SK-N-SH (cell line): ENCODE results near the gene CHST11. TPM values are rescaled to one million over a fixed set of nuclear protein-coding genes. Genes with fewer than 3 reads are reported as not detected.

Source experiments
- CTCF ChIA-PET: fragments of 300-600, 350-600 bp; formaldehyde crosslinking; extraction: SDS; loops from one replicate; lab custom pipeline; 2021; lab: Yijun Ruan, JAX
- POLR2A ChIA-PET: fragments of 350-600 bp; sonication (Branson Sonifier 250); formaldehyde crosslinking; extraction: SDS; loops from one replicate; lab custom pipeline; 2020; ENCODE audit warnings: antibody characterized with exemption, inconsistent platforms; lab: Yijun Ruan, JAX
- DNase-seq: peaks from one replicate; pipeline ENCODE4 v3.0.0; 2012
- H2AFZ ChIP-seq: fragments of 200-600 bp; sonication (generic); 2 replicates; pipeline ENCODE4 v1.8.1; 2016; ENCODE audit warnings: antibody characterized with exemption, mild to moderate bottlenecking, low read depth
- H3F3A ChIP-seq: fragments of 200-600 bp; sonication (generic); replicated peaks from 2 replicates; pipeline ENCODE3; 2016; ENCODE audit warnings: antibody characterized with exemption, mild to moderate bottlenecking; ENCODE audit not compliant: insufficient read depth
- H3K27ac ChIP-seq, 2 experiments: fragments of 200-500 bp in 1 of 2; fragments of 200-600 bp in 1 of 2; sonication (Bioruptor generic) in 1 of 2; sonication (generic), shearing (Covaris generic) in 1 of 2; 2 replicates each; pipeline versions ENCODE4 v1.5.1 to v1.6.1; 2014 to 2016; ENCODE audit warnings: low read depth in 2 of 2, inconsistent platforms in 1 of 2, low read length in 1 of 2, mild to moderate bottlenecking in 1 of 2, mixed read lengths in 1 of 2
- H3K27me3 ChIP-seq: fragments of 200-600 bp; sonication (generic), shearing (Covaris generic); 2 replicates; pipeline ENCODE4 v1.6.1; 2016; ENCODE audit warnings: mixed run types; ENCODE audit not compliant: insufficient read depth
- H3K36me3 ChIP-seq, 2 experiments: fragments of 200-500 bp in 1 of 2; fragments of 200-600 bp in 1 of 2; sonication (Bioruptor generic) in 1 of 2; sonication (generic) in 1 of 2; replicated peaks in 1 of 2; 2 replicates each; pipeline versions ENCODE3 to v1.5.1; 2014 to 2016; ENCODE audit warnings: low read length in 1 of 2, mild to moderate bottlenecking in 1 of 2; ENCODE audit not compliant: insufficient read depth in 2 of 2, control insufficient read depth in 1 of 2
- H3K4me1 ChIP-seq, 2 experiments: fragments of 200-500 bp in 1 of 2; fragments of 200-600 bp in 1 of 2; sonication (Bioruptor generic) in 1 of 2; sonication (generic), shearing (Covaris generic) in 1 of 2; 2 replicates each; pipeline versions ENCODE4 v1.5.1 to v1.6.1; 2014 to 2016; ENCODE audit warnings: low read depth in 1 of 2, low read length in 1 of 2, mixed run types in 1 of 2; ENCODE audit not compliant: insufficient read depth in 2 of 2, control insufficient read depth in 1 of 2
- H3K4me2 ChIP-seq: fragments of 200-600 bp; sonication (generic), shearing (Covaris generic); 2 replicates; pipeline ENCODE4 v1.6.1; 2017; ENCODE audit warnings: mixed run types
- H3K4me3 ChIP-seq, 2 experiments: fragments of 200-500 bp in 1 of 2; fragments of 200-600 bp in 1 of 2; sonication (Bioruptor generic) in 1 of 2; sonication (generic), shearing (Covaris generic) in 1 of 2; 2 replicates each; pipeline versions ENCODE4 v1.5.1 to v1.8.1; 2014 to 2016; ENCODE audit warnings: low read depth in 2 of 2, inconsistent platforms in 1 of 2, low read length in 1 of 2, mild to moderate bottlenecking in 1 of 2, mixed read lengths in 1 of 2, moderate library complexity in 1 of 2
- H3K79me2 ChIP-seq: fragments of 200-600 bp; sonication (generic); 2 replicates; pipeline ENCODE4 v1.8.1; 2017; ENCODE audit warnings: mild to moderate bottlenecking; ENCODE audit not compliant: insufficient read depth
- H3K9ac ChIP-seq: fragments of 200-600 bp; sonication (generic); 2 replicates; pipeline ENCODE4 v1.6.1; 2017; ENCODE audit warnings: mixed run types
- H3K9me2 ChIP-seq: fragments of 200-600 bp; sonication (generic); 2 replicates; pipeline ENCODE4 v1.6.1; 2017; ENCODE audit warnings: mixed run types
- H3K9me3 ChIP-seq: fragments of 200-600 bp; sonication (generic); 2 replicates; pipeline ENCODE4 v1.6.1; 2017; ENCODE audit warnings: mixed run types, mild to moderate bottlenecking, moderate library complexity
- H4K20me1 ChIP-seq: fragments of 200-600 bp; sonication (generic); 2 replicates; pipeline ENCODE4 v1.6.1; 2017; ENCODE audit warnings: mild to moderate bottlenecking, mixed run types; ENCODE audit not compliant: insufficient read depth
- CTCF ChIP-seq: fragments of 200-600 bp; sonication (generic); IDR thresholded peaks from 2 replicates; pipeline ENCODE4 v1.6.1; 2017; ENCODE audit warnings: antibody characterized with exemption, mild to moderate bottlenecking, moderate library complexity
- EP300 ChIP-seq, 2 experiments: IDR thresholded peaks; 2 replicates each; pipeline versions ENCODE4 v1.4.0 to v1.6.1; 2012; ENCODE audit warnings: borderline replicate concordance in 1 of 2, low read depth in 1 of 2, low read length in 1 of 2
- EZH2phosphoT487 ChIP-seq: fragments of 200-600 bp; sonication (generic); IDR thresholded peaks from 2 replicates; pipeline ENCODE4 v1.6.1; 2017; ENCODE audit warnings: low read depth, mixed run types, mild to moderate bottlenecking, antibody characterized with exemption, moderate library complexity, borderline replicate concordance
- GABPA ChIP-seq: IDR thresholded peaks from 2 replicates; pipeline ENCODE4 v1.4.0; 2012; ENCODE audit warnings: low read depth, mild to moderate bottlenecking
- JUND ChIP-seq: IDR thresholded peaks from 2 replicates; pipeline ENCODE4 v1.4.0; 2012
- MEF2A ChIP-seq: IDR thresholded peaks from 2 replicates; pipeline ENCODE4 v1.4.0; 2012; ENCODE audit warnings: low read depth, borderline replicate concordance
- NFIC ChIP-seq: IDR thresholded peaks from 2 replicates; pipeline ENCODE4 v1.4.0; 2012; ENCODE audit warnings: borderline replicate concordance
- POLR2AphosphoS5 ChIP-seq: IDR thresholded peaks from 2 replicates; pipeline ENCODE4 v1.6.1; 2012; ENCODE audit warnings: low read depth, low read length
- RAD21 ChIP-seq: IDR thresholded peaks from 2 replicates; pipeline ENCODE4 v1.6.1; 2012; ENCODE audit warnings: mild to moderate bottlenecking, low read length
- RCOR1 ChIP-seq: fragments of 150-350 bp; IDR thresholded peaks from 2 replicates; pipeline ENCODE4 v1.6.1; 2017; ENCODE audit warnings: antibody characterized with exemption, low read length
- REST ChIP-seq: IDR thresholded peaks from 2 replicates; pipeline ENCODE4 v1.6.1; 2012; ENCODE audit warnings: mild to moderate bottlenecking, low read depth, low read length, moderate library complexity
- RXRA ChIP-seq: IDR thresholded peaks from 2 replicates; pipeline ENCODE4 v1.4.0; 2012; ENCODE audit warnings: low read depth, mild to moderate bottlenecking, borderline replicate concordance
- TAF1 ChIP-seq: IDR thresholded peaks from 2 replicates; pipeline ENCODE4 v1.6.1; 2012; ENCODE audit warnings: low read depth, mild to moderate bottlenecking, low read length, moderate library complexity, borderline replicate concordance
- USF1 ChIP-seq: IDR thresholded peaks from 2 replicates; pipeline ENCODE4 v1.4.0; 2012; ENCODE audit warnings: low read depth, borderline replicate concordance
- USF2 ChIP-seq: fragments of 150-350 bp; IDR thresholded peaks from 2 replicates; pipeline ENCODE4 v1.6.1; 2017; ENCODE audit warnings: antibody characterized with exemption, low read length, low read depth, borderline replicate concordance
- WGBS: methylation state at CpG from one replicate; pipeline ENCODE4 v1.1.6; 2017; ENCODE audit warnings: low lambda C conversion rate; 5-methylcytosine and 5-hydroxymethylcytosine counted together
- polyA plus RNA-seq, 3 experiments: library from polyadenylated mRNA; depleted of rRNA; stranded (reverse); fragments of >200 nt; gene quantifications; 2 replicates each; pipeline ENCODE4 v1.2.3, GENCODE V29; 2012

CHST11 gene
- polyA plus RNA-seq, 1 of the 3 experiments (the other 2 are of a cell fraction) = 18.6 TPM

- Histone ChIP-seq H3K4me2 (no peak overlapping the region), H3K27me3 (no peaks in the 10 kb centered on the region), H4K20me1 (no peaks in the 10 kb centered on the region), H3K27ac (no peak overlapping the region), H3K36me3 (no peaks in the 10 kb centered on the region), H3K4me3 (no peak overlapping the region), H3K9me2 (no peaks in the 10 kb centered on the region), H2AFZ (no peak overlapping the region), H3K9me3 (no peaks in the 10 kb centered on the region), H3K4me1 (peaks cover 0 to 8% of the 10 kb centered on the region in 2 experiments; a peak in 2 of 4 replicates), H3K79me2 (no peaks in the 10 kb centered on the region), H3F3A (no peaks in the 10 kb centered on the region), H3K9ac (no peak overlapping the region)
- no peak for TF ChIP-seq EZH2phosphoT487
- no peak for TF ChIP-seq EP300 (IDR thresholded peaks at IDR 0.05; ENCODE audit: borderline replicate concordance in 1 of 2, low read depth in 1 of 2, low read length in 1 of 2)
- no peak for TF ChIP-seq GABPA
- TF ChIP-seq USF2 = no peak
- no peak for TF ChIP-seq NFIC
- TF ChIP-seq USF1 = no peak
- no peak for TF ChIP-seq JUND
- TF ChIP-seq TAF1 = no peak
- no peak for TF ChIP-seq CTCF
- TF ChIP-seq REST = no peak
- TF ChIP-seq RXRA = no peak
- TF ChIP-seq POLR2AphosphoS5 = no peak
- no peak for TF ChIP-seq RCOR1
- no peak for TF ChIP-seq RAD21
- no peak for TF ChIP-seq MEF2A
- CTCF ChIA-PET = interaction anchor here (0.9 kb wide), 1 partner anchor 347 kb away, joined by 3 read pairs; no protein-coding TSS in a partner anchor
- WGBS = 82% methylated on average over 3 of the region's 3 CpGs
- POLR2A ChIA-PET = no interaction called here
- DNase-seq = no peak
Observed at GRCh38 chr12:104529130-104529874, 72.6 kb downstream of the CHST11 start.
